Superior temporal gyrus (tissue), 1 donor: ENCODE results near the gene BMPR1B.
"Not testable (repeated sequence)": the region's sequence is repeated elsewhere in the genome, so short reads cannot be mapped to it uniquely, and the experiment has no call there.

Experiments used
- DNase-seq: peaks from one replicate; pipeline ENCODE4 v3.0.0-alpha.2; 2016; ENCODE audit errors: extremely low spot score

BMPR1B gene

DNA sequence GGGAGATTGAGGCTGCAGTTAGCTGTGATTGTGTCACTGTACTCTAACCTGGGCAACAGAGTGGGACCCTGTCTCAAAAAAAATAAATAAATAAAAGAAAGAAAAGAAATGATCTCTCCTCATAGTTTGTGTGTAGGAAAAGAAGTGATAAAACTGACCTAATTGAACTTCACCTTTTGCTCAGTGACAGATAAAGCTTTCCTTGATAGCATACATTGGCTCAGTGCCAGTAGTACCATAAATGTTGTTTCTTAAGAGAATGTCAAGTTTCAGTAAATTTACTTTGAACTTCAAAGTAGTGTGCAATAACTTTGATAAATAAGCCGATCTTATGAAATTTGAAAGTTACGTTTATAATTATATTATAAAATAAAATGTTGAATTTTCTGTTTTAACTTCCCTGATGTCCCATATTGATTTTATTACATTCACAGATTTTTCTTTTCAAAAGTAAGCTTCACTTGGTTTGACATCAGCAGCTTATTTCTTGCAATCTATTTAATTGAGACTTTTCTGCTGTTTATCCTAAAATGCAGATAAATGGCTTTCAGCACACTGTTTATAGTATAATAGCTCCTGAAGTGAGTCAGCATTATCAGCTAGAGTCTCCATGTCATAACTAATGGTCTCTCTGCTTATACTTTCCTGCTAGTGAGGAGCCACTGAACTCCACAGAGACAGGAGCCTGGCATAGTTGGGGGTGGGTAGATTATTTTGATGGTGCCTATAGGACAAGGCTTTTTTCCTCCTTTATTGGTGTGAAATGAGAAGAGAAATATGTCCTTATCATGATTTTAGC lies 330.1 kb downstream of the BMPR1B start:
- DNase-seq: no peak

DNA sequence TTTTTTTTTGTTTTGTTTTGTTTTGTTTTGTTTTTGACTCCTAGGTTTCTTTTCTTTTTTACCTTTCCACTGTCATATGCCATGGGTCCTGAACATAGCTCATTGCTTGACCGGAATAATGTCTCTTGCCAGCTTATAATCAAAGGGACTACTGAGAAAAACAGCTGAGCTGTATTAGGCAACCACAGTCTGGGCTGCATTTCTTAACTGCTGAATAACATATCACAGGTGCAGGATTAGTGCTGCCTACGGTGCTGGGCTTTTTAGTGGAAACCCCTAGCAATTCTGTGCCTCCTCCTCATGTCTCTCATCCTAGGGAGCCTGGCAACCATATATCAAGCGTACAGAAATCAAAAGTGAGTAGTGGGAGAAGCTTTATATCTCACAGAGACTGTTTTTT lies 333.5 kb downstream of the BMPR1B start:
- DNase-seq: no peak

DNA sequence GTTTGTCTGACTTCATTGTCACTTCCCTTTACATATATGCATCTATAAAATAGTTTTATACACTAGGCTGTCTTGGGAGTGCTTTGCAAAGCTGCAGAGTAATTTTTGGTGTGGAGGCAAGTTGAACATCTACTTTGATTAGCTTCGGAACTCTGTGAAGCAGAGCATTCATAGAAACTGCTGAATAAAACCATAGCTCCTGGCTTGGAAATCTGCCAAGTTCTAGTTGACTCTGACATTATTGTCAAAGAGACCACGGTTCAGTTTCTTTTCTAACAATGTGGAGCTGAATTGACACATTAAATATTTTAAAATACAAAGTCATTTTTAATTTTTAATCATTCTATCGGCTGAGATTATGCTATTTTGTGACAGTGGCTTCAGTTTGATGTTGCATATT lies 335.0 kb downstream of the BMPR1B start:
- DNase-seq: no peak

DNA sequence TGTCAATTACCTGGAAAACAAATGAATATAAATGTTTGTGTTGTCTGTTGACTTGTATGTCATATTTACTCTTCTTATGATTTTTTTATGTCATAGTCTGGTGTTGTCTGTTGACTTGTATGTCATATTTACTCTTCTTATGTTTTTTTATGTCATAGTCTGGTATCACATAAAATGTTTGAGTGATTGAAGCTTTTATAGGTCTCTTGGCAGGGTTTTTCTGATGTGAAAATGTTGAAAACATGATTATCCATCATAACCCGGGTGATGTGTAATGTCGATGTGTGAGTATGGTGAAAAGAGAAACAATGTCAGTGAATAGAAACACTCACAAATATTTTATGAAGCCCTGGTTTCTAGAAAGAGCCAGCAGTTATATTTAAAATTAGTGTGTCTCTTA lies 335.7 kb downstream of the BMPR1B start:
- no peak for DNase-seq

DNA sequence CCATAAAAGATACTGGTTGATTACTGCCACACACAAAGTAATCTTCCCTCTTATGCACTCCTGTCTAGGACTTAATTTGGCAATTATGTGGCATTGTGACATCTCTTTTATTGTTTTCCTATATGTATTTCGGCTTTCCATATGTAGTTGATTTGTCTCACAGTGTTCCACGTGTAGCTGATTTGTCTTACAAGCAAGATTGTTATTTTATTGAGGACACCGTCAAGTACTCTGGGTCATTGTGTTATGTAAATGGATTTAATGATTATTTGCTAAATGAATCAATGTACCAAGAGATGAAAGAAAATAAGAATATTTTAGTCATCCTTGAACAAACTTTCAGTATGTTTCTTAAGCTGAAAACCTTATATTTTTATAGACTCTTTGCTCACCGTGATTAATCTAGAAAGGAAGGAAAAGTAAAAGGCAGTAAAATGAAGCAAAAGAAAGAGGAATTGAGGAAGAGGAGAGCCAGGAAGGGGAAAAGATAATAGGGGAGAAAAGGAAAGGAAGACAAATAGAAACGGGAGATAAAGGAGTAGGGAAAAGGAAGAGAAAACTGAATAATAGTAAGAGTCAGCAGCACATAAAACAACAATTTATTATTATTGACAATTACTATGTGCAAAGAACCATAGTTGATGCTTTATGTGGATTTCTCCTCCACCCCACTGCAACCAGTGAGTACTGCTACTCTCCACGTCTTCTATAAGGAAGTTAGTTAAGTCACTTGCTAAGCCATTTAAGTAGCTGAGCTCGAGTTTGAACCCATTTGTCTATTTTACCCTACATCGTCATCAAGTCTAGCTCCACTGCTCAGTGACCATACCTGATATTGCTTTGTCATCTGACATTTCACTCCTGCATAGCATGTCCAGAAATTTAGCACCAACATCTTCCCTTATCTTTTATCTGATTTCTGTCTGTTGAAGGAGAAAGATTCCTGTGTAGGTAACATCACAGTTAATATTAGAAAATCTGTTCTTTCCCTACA lies 336.5 kb downstream of the BMPR1B start:
- no peak for DNase-seq

DNA sequence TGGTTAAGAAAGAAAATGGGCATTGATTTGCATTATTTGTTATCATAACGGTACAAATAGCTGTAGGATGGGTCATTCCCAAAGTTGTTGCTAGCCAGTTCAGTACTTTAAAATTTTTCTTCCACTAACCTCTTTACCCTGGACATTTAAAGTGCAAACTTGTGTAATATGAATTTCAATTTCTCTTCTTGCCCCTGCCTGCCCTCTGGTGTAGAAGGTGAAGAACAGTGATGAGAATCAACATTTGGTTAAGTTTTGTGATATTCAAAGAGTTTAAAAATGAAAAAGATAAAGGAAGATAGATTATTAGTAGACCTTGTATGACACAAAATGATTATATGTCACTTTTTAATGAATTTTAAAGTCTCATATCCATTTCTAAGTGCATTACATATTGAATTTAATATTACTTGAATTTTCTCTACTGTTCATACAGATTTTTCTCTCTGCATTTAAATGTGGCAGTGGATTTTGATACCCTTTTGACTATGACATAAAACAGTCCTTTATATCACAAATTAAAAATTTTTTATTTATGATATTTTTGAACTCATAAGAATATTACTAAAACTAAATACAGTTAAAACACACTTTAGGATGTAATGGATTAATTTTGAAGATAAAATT lies 337.7 kb downstream of the BMPR1B start:
- no peak for DNase-seq

DNA sequence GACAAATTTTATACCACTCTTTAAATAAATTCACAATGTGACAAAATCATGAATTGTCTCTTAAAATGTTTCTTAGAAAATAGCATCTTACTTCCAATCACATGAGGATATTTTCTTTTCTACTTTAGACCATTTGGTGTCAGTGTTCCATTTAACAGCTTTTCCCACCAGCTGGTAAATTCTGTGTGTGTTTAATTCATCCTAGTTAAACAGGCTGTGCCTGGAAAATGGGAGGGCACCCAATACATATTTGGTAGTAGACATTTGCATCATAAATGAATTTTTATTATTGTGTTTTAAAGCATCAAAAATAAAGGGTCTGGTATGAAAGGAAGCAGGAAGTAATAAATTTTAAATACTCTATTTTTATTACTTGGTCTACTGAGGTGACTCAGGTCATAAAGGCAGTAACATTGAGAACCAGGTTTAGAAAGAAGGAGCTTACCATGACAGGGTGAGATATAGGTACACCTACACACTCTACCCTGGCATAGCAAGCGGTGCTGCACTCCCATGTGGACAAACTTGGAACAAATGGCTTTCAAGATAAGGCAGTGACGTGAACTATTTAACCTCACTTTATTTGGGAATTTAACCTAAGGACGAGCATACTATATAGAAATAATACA lies 344.5 kb downstream of the BMPR1B start:
- DNase-seq: no peak

DNA sequence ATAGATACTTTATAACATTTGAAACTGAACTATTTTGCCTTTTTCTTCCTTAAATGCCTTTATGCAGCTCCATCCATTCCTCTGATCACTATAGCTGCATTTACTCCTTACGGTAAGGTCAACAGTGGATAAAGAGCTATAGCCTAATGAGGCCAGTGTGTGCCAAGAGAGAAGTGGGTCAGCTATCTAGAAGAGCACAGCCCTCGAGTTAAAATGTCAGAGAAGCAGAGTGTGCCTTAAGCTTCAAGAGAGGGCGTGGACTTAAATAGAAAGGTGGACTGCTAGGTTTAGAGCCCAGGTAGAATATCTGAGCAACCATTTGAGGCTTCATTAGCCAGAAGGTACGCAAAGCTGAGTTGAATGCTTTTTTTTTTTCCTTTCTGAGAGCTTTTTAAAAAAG lies 347.4 kb downstream of the BMPR1B start:
- DNase-seq: no peak

DNA sequence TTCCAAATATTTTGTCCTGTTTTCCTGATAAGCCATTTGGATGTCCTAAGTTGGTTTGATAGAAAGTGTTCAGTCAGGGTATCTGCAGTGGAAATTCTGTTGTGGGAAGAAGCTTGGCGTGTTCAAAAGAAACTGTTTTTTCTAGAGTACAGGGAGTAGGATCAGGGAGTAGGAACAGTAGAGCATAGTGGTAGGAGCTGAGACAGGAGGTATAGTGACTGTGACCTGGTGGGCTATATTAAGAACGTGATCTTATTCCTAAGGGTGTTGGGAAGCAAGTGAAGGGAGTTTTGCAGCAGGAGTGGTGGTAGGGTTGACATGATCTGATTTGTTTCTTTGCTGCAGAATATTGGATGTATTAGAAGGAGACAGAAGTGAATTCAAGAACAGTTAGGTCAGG lies 348.2 kb downstream of the BMPR1B start:
- no peak for DNase-seq

DNA sequence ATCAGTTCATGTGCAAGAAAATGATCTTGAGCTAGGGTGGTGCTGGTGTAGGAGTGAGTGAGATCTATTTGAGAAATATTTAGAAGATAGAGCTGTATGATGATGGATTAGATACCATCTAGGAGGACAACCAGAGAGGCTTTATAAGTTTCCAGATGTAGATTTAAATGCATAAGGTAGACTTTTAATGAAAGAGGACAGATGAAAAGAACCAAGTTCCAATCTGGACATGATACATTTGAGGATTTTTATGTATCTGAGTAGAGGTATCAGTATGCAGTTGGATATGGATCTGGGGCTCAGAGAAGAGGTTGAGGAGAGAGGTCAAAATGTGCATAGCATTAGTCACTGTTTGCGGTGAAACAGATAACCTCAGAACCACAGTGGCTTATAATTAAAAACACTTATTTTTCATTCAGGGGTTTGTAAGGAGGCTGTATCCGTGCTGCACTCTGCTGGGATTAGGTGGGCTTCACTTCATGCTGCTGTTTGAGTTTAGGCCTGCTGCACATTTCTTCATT lies 348.7 kb downstream of the BMPR1B start:
- DNase-seq: no peak

DNA sequence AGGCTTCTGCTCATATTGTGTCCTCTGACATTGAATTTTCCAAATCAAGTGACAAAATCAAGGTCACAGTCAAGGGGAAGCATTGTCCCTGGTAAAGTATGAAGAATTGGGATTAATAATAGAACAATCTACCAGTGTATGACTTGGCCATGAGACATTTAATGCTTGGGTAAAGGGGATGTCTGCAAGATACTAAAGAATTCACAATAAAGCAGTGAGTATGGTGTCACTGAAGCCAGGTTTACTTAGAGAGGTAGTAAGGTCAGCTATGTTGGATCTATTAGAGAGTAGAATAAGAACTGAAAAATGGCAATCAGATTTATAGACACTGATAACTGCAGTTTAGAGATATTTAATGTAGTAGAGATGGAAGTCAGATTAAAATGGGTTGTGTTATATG lies 349.2 kb downstream of the BMPR1B start:
- no peak for DNase-seq

DNA sequence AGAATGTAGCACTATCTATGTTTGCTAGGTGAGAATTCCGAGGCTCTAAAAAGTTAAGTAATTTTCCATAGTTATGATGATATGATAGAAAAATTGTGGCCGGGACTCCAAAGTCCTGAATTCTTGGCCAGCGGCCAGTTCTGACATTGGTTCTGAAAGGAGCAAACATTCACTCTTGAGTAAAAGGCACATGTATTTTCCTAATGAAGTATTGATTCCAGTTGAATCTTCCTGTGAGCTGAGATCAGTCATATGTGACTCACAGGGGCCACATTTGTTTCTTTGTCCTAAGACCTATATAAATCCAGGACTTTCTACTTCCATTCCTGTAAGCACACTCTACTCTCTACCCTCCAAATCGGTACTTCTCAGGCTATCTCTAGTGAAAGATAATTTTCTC lies 349.9 kb downstream of the BMPR1B start:
- DNase-seq: no peak

DNA sequence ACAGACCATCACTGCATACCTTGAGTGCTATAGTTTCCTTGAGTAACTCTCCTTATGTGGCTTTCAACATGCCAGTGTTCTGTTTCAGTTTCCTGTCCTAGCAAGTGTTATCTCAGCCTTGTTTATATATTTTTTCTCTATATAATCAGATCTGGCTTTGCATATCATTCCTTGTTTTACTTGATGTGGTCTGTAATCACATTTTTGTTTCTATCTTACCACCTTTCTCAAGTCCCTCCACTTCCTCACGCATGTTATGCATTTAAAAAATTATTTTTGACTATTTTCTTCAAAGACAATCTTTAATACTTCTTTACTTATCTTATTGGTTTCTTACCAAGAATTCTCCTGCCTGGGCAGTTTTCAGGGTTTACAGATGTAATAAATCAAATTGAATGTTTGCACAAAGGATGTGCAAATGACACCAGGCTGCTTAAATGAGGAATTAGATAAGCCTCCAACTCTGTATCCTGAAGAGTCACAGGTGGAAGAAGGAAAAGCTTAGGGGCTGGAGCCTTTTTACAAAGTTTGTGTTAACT lies 351.2 kb downstream of the BMPR1B start:
- DNase-seq: no peak

DNA sequence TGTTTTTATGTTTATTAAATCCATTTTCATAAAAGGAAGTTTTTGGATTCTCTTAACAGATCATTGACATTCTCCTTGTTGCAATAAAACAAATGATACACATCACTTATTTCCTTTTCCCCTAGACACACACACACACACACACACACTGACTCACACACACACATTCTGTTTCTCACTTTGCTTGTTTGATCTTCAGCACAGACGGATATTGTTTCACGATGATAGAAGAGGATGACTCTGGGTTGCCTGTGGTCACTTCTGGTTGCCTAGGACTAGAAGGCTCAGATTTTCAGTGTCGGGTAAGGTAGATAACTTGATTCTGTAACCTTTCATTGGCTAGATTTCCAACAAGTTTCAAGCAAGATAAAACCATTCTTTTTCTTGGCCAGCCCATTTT lies 356.8 kb downstream of the BMPR1B start:
- DNase-seq: no peak

DNA sequence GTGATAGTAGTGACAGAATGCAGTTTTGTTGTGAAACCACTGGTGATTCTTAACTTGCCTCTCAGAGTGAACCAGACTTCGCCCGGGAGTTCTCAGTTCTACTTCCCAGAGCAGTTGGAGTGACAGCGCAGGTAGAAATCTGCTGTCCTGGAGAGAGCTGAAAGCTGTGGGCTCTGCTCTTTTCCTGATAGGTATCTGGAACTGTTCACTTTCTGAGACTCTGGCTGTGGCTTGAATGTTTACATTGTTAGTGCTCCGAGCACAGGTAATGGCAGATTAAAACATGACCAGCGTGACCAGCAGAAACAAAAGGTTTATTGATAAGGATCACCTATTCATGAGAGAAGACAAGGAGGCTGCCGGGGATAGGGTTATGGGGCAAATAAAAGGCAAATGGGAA lies 360.7 kb downstream of the BMPR1B start:
- no peak for DNase-seq

DNA sequence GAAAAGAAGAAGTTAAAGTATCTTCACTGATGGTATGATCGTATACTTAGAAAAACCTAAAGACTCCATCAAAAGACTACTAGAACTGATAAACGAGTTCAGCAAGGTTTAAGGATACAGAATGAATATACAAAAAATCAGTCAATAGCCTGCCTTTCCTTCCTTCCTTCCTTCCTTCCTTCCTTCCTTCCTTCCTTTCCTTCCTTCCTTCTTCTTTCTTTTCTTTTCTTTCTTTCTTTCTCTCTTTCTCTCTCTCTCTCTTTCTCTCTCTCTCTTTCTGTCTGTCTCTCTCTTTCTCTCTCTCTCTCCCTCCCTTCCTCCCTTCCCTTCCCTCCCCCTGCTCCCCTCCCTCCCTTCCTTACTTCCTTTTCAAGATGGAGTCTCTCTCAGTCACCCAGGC lies 362.7 kb downstream of the BMPR1B start:
- DNase-seq: no peak

DNA sequence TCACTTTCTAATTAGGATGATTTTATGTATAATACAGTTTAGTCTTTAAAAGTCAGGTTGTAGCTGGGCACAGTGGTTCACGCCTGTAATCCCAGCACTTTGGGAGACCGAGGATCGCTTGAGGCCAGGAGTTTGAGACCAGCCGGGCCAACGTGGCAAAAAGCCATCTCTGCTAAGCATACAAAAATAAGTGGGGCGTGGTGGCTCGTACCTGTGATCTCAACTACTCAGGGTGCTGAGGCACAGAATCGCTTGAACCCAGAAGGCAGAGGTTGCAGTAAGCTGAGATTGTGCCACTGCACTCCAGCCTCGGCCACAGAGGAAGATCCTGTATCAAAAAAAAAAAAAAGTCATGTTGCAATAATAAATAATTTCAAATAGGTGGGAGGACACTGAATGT lies 364.2 kb downstream of the BMPR1B start:
- DNase-seq: no peak

DNA sequence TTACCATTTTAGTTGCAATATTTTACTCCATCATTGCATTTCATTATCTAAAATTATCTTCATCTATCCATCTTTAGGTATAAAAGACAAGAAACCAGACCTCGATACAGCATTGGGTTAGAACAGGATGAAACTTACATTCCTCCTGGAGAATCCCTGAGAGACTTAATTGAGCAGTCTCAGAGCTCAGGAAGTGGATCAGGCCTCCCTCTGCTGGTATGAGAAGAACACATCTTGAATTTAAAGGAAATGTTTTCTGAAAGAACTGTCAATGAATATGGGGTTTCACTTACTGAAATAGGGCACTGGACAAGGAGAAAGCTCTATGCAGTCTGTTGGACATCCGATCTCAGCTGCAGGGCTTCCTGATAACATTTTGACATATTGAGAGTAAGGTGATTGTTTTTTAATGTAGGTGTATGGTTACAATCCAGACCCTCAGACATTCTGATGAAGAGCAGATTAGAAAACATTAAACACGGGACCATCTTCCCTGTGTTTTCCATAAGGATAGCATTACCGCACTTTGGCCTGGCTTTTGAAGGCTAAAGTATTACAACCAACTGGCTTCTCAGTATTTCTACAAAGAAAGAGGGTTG lies 367.2 kb downstream of the BMPR1B start:
- DNase-seq: peak; percentile 76

DNA sequence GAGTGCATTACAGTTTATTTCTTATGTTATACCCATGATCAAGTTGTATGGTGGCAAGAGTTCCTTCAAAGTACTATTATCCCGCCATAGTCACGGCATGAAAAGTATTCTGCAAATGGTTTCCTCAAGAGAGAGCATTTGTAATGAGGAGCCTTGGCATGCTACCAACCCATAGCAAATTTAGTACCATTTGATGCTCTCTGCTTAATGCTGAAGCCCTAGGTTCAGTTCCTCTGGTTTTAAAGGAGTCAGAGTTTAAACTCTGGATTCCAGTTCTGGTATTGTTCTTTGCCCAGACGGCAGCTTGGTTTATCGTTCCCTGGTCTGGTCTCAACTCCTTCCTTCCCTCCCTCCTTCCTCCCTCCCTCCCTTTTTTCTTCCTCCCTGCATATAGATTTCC lies 371.3 kb downstream of the BMPR1B start:
- DNase-seq: no peak

DNA sequence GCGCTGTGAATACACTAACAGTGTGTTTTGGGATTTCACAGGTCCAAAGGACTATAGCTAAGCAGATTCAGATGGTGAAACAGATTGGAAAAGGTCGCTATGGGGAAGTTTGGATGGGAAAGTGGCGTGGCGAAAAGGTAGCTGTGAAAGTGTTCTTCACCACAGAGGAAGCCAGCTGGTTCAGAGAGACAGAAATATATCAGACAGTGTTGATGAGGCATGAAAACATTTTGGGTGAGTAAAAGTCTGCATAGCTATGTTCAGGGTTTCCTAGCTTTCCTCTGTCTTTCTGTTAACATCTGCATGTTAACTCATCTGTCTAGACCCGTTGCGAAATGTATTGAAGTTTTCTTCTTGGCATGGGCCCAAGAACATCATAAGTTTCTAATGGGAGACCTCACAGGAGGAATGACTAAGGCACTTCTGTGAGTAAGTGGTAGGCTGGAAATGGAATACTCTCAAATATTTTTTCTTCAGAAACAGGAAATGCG lies 372.1 kb downstream of the BMPR1B start:
- DNase-seq: peak; percentile 54

DNA sequence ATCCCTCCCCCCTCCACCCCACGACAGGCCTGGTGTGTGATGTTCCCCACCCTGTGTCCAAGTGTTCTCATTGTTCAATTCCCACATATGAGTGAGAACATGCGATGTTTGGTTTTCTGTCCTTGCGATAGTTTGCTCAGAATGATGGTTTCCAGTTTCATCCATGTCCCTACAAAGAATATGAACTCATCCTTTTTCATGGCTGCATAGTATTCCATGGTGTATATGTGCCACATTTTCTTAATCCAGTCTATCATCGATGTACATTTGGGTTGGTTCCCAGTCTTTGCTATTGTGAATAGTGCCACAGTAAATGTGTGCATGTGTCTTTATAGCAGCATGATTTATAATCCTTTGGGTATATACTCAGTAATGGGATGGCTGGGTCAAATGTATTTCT lies 376.3 kb downstream of the BMPR1B start:
- not testable (repeated sequence) for DNase-seq
